AG09319 (cell line): ENCODE results near the gene TERT.

Experiments used
- DNase-seq: peaks from one replicate; pipeline ENCODE4 v3.0.0-alpha.2; 2010; ENCODE audit warnings: low read depth; ENCODE audit errors: extremely low read depth
- TF ChIP-seq, protein P1 (sequence below): IDR thresholded peaks from 2 replicates; pipeline ENCODE4 v1.5.1; 2011; ENCODE audit warnings: low read depth, mild to moderate bottlenecking, inconsistent platforms, low read length, moderate library complexity

Gene TERT

DNA sequence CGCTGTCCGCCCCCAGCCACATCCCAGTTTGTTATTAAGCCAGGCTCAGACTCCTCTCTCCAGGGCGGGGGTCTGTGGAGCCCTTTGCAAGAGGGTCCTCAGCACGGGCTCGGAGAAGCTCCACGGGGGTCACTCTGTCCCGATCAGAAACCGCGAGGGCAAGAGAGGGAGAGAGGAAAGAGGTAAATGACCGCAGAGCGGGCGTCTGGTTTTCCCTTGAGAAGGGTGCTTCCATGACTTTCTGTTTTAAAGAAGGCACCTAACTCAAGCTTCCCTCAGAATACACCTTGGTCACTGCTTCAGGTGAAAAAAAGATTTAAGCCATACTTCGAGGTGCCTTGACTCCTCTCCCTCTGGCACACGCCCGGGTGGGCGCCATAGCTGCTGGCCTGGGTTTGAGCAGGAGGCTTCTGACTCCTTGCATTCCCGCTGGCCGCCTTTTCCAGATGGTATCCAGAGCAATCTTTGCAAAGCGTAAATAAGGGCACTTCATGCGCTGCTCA is 5.8 kb upstream of the TERT start:
- TF ChIP-seq, protein P1, sequence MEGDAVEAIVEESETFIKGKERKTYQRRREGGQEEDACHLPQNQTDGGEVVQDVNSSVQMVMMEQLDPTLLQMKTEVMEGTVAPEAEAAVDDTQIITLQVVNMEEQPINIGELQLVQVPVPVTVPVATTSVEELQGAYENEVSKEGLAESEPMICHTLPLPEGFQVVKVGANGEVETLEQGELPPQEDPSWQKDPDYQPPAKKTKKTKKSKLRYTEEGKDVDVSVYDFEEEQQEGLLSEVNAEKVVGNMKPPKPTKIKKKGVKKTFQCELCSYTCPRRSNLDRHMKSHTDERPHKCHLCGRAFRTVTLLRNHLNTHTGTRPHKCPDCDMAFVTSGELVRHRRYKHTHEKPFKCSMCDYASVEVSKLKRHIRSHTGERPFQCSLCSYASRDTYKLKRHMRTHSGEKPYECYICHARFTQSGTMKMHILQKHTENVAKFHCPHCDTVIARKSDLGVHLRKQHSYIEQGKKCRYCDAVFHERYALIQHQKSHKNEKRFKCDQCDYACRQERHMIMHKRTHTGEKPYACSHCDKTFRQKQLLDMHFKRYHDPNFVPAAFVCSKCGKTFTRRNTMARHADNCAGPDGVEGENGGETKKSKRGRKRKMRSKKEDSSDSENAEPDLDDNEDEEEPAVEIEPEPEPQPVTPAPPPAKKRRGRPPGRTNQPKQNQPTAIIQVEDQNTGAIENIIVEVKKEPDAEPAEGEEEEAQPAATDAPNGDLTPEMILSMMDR: no peak
- DNase-seq: no peak

DNA sequence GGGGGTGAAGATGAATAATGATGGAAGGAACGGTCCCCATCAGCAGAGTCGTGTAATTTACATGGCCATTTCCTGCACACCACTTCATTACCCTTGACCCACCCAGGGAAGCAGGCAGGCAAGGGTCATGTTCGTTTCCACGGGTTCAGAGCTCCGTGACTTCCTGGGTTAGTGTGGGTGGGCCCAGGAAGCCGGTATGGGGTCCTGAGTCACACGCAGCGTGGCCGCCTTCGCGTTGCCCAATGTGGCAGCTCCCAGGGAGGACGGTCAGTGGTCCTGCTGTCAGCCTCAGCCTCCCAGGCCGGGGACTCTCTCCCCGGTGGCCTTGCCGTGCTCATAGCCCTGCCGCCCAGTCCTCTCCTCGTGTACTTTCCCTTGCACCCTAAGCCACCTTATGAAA is 5.1 kb upstream of the TERT start:
- TF ChIP-seq, protein P1: no peak
- DNase-seq: no peak

DNA sequence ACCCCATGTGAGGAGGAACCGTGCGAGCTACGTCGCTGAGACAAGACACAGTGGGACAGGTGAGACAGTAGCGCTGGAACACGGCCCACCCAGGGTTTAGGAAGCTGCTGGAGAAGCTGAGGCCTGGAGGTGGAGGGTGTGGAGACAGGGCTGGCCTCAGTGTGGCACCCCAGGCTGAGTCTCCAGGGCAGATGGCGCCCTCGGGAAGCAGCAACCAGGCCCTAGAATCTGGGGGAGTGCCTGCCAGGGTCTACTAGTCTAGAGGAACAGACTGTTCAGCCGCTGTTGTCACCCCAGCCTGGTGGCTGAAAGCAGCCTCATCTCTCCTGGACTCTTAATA is 4.6 kb upstream of the TERT start:
- no peak for DNase-seq
- TF ChIP-seq, protein P1: no peak

DNA sequence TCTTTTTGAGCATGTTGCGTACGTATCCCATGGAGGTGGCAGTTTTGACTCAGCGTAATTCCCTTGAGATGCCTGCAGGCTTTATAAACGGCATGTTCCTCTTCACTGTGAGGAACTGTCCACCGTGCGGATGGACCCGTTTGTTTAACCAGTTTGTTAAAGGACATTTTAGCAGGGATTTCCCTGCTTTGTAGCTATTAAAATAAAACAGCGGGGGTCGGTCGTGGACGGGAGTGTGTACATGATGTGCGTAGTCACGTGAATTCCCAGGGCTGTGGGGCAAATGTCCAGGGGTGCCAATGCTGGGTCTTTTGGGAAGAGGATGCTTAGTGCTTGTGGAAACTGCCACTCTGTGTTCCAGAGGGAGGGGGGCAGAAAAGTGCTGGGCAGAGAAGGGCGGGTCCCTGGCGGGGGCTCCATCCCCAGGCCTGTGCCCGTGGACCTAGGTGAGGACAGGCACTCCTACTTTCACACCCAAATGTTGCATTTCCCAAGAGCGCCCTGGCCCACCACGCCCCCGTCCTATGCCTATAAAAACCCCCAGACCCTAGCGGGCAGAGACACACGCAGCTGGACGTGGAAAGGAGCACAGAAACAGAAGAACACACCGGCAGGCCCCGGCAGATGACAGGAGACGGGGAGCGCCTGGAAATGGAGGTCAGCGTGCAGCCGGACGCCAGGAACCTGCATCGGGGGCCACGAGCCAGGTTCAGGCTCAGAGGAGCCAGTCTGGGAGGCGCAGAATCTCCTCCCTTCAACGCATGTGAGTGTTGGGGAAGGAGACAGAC is 4.0 kb upstream of the TERT start:
- DNase-seq: no peak
- TF ChIP-seq, protein P1: no peak

DNA sequence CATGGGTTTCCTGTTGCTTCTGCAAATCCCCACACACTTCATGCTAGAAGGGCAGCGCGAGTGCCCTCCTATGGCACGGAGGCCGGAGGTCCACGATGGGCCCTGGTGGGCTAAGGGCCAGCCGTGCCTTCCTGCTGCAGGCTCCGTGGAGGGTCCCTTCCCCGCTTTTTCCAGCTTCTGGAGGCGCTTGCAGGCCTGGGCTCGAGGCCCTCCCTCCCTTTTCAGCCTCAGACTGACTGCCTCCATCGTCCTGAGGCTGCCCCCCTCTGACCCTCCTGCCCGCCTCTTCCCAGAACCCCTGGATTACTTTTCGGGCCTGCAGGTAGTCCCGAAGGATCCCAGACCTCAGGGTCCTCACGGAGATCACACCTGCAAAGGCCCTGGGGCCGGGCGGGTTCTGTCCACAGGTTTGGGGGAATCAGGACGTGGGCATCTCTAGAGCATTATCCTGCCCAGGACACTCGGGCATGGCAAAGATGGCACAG is 3.2 kb upstream of the TERT start:
- TF ChIP-seq, protein P1: no peak
- DNase-seq: no peak

DNA sequence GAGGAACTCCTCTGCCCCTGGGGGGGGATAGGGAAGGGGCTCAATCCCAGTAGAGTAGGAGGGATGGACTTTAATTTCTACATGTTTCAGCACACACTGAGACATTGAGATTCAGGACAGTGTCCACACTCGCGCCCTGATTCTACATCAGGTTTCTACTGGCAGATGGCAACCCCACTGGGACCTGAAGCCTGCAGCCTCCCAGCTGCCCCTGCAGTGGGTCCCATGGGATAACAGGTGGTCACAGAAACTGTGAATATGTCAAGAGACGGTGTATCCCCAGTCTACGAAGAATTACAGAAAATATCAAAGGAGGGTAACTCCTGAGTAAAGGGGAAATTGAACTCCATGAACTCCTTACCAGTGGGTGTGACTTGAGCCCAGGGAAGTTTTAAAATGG is 2.4 kb upstream of the TERT start:
- TF ChIP-seq, protein P1: no peak
- DNase-seq: no peak

DNA sequence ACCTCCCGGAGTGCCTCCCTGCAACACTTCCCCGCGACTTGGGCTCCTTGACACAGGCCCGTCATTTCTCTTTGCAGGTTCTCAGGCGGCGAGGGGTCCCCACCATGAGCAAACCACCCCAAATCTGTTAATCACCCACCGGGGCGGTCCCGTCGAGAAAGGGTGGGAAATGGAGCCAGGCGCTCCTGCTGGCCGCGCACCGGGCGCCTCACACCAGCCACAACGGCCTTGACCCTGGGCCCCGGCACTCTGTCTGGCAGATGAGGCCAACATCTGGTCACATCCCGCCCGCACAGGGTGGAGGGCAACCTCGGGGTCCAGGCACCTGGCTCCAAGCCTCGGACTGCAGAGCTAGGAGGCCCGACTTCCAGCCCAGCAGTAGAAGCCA is 776 bp upstream of the TERT start:
- TF ChIP-seq, protein P1: no peak
- no peak for DNase-seq
